GM12873 (cell line): Measurements from ENCODE around the gene SCTR.

Experiments used
- CTCF ChIP-seq: IDR thresholded peaks from 2 replicates; pipeline ENCODE4 v1.5.1; 2012; ENCODE audit warnings: low read depth, mild to moderate bottlenecking, moderate library complexity, low read length, control low read depth; ENCODE audit not compliant: insufficient read depth; ENCODE audit errors: missing control alignments

SCTR gene

GRCh38 chr2:119537792-119538191, 13.5 kb upstream of the SCTR start:
- TF ChIP-seq CTCF = no peak

- no peak for TF ChIP-seq CTCF
Measured at GRCh38 chr2:119536707-119537106, 12.4 kb upstream of the SCTR start.

- no peak for TF ChIP-seq CTCF
Measured at GRCh38 chr2:119536211-119536610, 11.9 kb upstream of the SCTR start.

- TF ChIP-seq CTCF = no peak
Measured at GRCh38 chr2:119533560-119533959, 9.3 kb upstream of the SCTR start.

GRCh38 chr2:119531292-119531691, 7.0 kb upstream of the SCTR start:
- no peak for TF ChIP-seq CTCF

- TF ChIP-seq CTCF = no peak
Measured at GRCh38 chr2:119527999-119528398, 3.7 kb upstream of the SCTR start.

GRCh38 chr2:119525614-119526013, 1.3 kb upstream of the SCTR start:
- no peak for TF ChIP-seq CTCF
